H9 (cell line): Measurements from ENCODE around the gene DSCAM. TPM values are rescaled to one million over a fixed set of nuclear protein-coding genes. Genes with fewer than 3 reads are reported as not detected.

Source experiments
- DNase-seq: peaks from one replicate; pipeline ENCODE4 v3.0.0-alpha.2; 2017
- H2AFZ ChIP-seq: one replicate; pipeline ENCODE4 v1.6.1; 2013; ENCODE audit warnings: mild to moderate bottlenecking, low read length, control low read depth, moderate library complexity
- H2AK5ac ChIP-seq: 2 replicates; pipeline ENCODE4 v1.6.1; 2013; ENCODE audit warnings: low read length, control low read depth, mixed read lengths; ENCODE audit not compliant: insufficient read length
- H2BK120ac ChIP-seq: one replicate; pipeline ENCODE4 v1.6.1; 2013; ENCODE audit warnings: low read depth, mild to moderate bottlenecking, low read length, control low read depth, inconsistent platforms; ENCODE audit not compliant: poor library complexity, severe bottlenecking
- H2BK12ac ChIP-seq: 2 replicates; pipeline ENCODE4 v1.6.1; 2013; ENCODE audit warnings: low read length, control low read depth, mixed read lengths, low read depth; ENCODE audit not compliant: insufficient read length
- H2BK15ac ChIP-seq: 2 replicates; pipeline ENCODE4 v1.6.1; 2013; ENCODE audit warnings: low read depth, low read length, control low read depth
- H2BK20ac ChIP-seq: one replicate; pipeline ENCODE4 v1.6.1; 2013; ENCODE audit warnings: low read depth, mild to moderate bottlenecking, low read length, control low read depth, inconsistent platforms; ENCODE audit not compliant: poor library complexity, severe bottlenecking
- H2BK5ac ChIP-seq: 2 replicates; pipeline ENCODE4 v1.6.1; 2013; ENCODE audit warnings: low read length, control low read depth, mixed read lengths; ENCODE audit not compliant: insufficient read length
- H3K14ac ChIP-seq: 2 replicates; pipeline ENCODE4 v1.6.1; 2013; ENCODE audit warnings: low read length, control low read depth; ENCODE audit not compliant: insufficient read depth
- H3K18ac ChIP-seq: 2 replicates; pipeline ENCODE4 v1.6.1; 2013; ENCODE audit warnings: low read depth, mild to moderate bottlenecking, mixed read lengths, low read length, control low read depth; ENCODE audit not compliant: insufficient read length
- H3K23ac ChIP-seq: 2 replicates; pipeline ENCODE4 v1.6.1; 2013; ENCODE audit warnings: low read length, control low read depth, mixed read lengths, low read depth; ENCODE audit not compliant: insufficient read length
- H3K23me2 ChIP-seq: 2 replicates; pipeline ENCODE4 v1.6.1; 2013; ENCODE audit warnings: low read depth, mild to moderate bottlenecking, mixed read lengths, low read length, control low read depth; ENCODE audit not compliant: insufficient read length, poor library complexity, severe bottlenecking
- H3K27ac ChIP-seq: 2 replicates; pipeline ENCODE4 v1.5.1; 2013; ENCODE audit warnings: low read length, control low read depth, mixed read lengths, low read depth; ENCODE audit not compliant: insufficient read length
- H3K27me3 ChIP-seq: 2 replicates; pipeline ENCODE4 v1.6.1; 2013; ENCODE audit warnings: low read length, control low read depth, inconsistent platforms; ENCODE audit not compliant: insufficient read depth
- H3K4ac ChIP-seq: 2 replicates; pipeline ENCODE4 v1.6.1; 2013; ENCODE audit warnings: low read depth, mild to moderate bottlenecking, control low read depth, inconsistent platforms, low read length, moderate library complexity
- H3K4me1 ChIP-seq: 2 replicates; pipeline ENCODE4 v1.6.1; 2013; ENCODE audit warnings: low read length, control low read depth, inconsistent platforms; ENCODE audit not compliant: insufficient read depth
- H3K4me2 ChIP-seq: 2 replicates; pipeline ENCODE4 v1.6.1; 2013; ENCODE audit warnings: low read length, control low read depth, mixed read lengths; ENCODE audit not compliant: insufficient read length, insufficient read depth
- H3K56ac ChIP-seq: 2 replicates; pipeline ENCODE4 v1.6.1; 2013; ENCODE audit warnings: low read depth, mild to moderate bottlenecking, mixed read lengths, low read length, control low read depth; ENCODE audit not compliant: insufficient read length
- H3K79me1 ChIP-seq: 2 replicates; pipeline ENCODE4 v1.6.1; 2013; ENCODE audit warnings: low read depth, mild to moderate bottlenecking, moderate library complexity, low read length, control low read depth, inconsistent platforms; ENCODE audit not compliant: insufficient read depth, poor library complexity, severe bottlenecking
- H3K79me2 ChIP-seq: 2 replicates; pipeline ENCODE4 v1.6.1; 2013; ENCODE audit warnings: low read length, control low read depth, inconsistent platforms; ENCODE audit not compliant: insufficient read depth
- H3K9ac ChIP-seq: 2 replicates; pipeline ENCODE4 v1.6.1; 2013; ENCODE audit warnings: low read length, control low read depth, mixed read lengths; ENCODE audit not compliant: insufficient read length; ENCODE audit errors: extremely low read depth
- H3K9me3 ChIP-seq: one replicate; pipeline ENCODE4 v1.6.1; 2013; ENCODE audit warnings: low read depth, low read length, inconsistent platforms; ENCODE audit not compliant: control insufficient read depth
- H3T11ph ChIP-seq: one replicate; pipeline ENCODE4 v1.6.1; 2013; ENCODE audit warnings: mild to moderate bottlenecking, low read length, control low read depth, inconsistent platforms
- H4K20me1 ChIP-seq: one replicate; pipeline ENCODE4 v1.6.1; 2013; ENCODE audit not compliant: control insufficient read depth, insufficient read length, insufficient read depth
- H4K5ac ChIP-seq: 2 replicates; pipeline ENCODE4 v1.6.1; 2013; ENCODE audit warnings: low read depth, mild to moderate bottlenecking, mixed read lengths, low read length, control low read depth; ENCODE audit not compliant: insufficient read length
- H4K8ac ChIP-seq: replicated peaks from 2 replicates; pipeline ENCODE4 v1.6.1; 2013; ENCODE audit warnings: low read length, control low read depth, mixed read lengths, low read depth; ENCODE audit not compliant: insufficient read length
- H4K91ac ChIP-seq: 2 replicates; pipeline ENCODE4 v1.6.1; 2013; ENCODE audit warnings: low read depth, mild to moderate bottlenecking, moderate library complexity, mixed read lengths, low read length, control low read depth; ENCODE audit not compliant: insufficient read length
- H3K27ac Mint-ChIP-seq, 3 experiments: 2 replicates in 2 of 3; 3 replicates in 1 of 3; pipeline ENCODE4 v1.8.0; 2020 to 2021; ENCODE audit warnings: mixed read lengths in 3 of 3, mild to moderate bottlenecking in 1 of 3, moderate library complexity in 1 of 3
- H3K27me3 Mint-ChIP-seq: 2 replicates; pipeline ENCODE4 v1.8.0; 2021; ENCODE audit warnings: low read depth, mild to moderate bottlenecking, moderate library complexity, mixed read lengths
- H3K36me3 Mint-ChIP-seq, 3 experiments: 2 replicates in 2 of 3; 3 replicates in 1 of 3; pipeline ENCODE4 v1.8.0; 2020 to 2021; ENCODE audit warnings: low read depth in 3 of 3, mixed read lengths in 3 of 3; ENCODE audit not compliant: insufficient read depth in 1 of 3
- H3K4me1 Mint-ChIP-seq, 2 experiments: 2 replicates each; pipeline ENCODE4 v1.8.0; 2020; ENCODE audit warnings: mixed read lengths in 2 of 2
- H3K4me3 Mint-ChIP-seq, 2 experiments: 2 replicates in 1 of 2; 3 replicates in 1 of 2; pipeline ENCODE4 v1.8.0; 2020 to 2021; ENCODE audit warnings: mild to moderate bottlenecking in 2 of 2, mixed read lengths in 2 of 2, moderate library complexity in 1 of 2
- H3K9me3 Mint-ChIP-seq, 2 experiments: 2 replicates in 1 of 2; 3 replicates in 1 of 2; pipeline ENCODE4 v1.8.0; 2020; ENCODE audit warnings: mild to moderate bottlenecking in 2 of 2, mixed read lengths in 2 of 2, moderate library complexity in 1 of 2
- CTCF ChIP-seq: fragments of 200-600 bp; sonication (generic); conservative IDR thresholded peaks from 3 replicates; pipeline ENCODE4 v1.8.0; 2021; ENCODE audit warnings: antibody characterized with exemption, mild to moderate bottlenecking
- WGBS: extraction: QIAGEN DNeasy Blood & Tissue Kit; methylation state at CpG from one replicate; pipeline ENCODE4 v1.1.7; 2013; ENCODE audit warnings: missing lambda C conversion rate, low lambda C conversion rate, mixed read lengths; ENCODE audit not compliant: insufficient read length; ENCODE audit errors: extremely low coverage; 5-methylcytosine and 5-hydroxymethylcytosine counted together
- total RNA-seq: library from RNA; stranded (reverse); gene quantifications from 2 replicates; pipeline ENCODE4 v1.2.1, GENCODE V29; 2021

DSCAM gene
- total RNA-seq, 1 experiment from 2014 or later, result 0.17 TPM

DNA sequence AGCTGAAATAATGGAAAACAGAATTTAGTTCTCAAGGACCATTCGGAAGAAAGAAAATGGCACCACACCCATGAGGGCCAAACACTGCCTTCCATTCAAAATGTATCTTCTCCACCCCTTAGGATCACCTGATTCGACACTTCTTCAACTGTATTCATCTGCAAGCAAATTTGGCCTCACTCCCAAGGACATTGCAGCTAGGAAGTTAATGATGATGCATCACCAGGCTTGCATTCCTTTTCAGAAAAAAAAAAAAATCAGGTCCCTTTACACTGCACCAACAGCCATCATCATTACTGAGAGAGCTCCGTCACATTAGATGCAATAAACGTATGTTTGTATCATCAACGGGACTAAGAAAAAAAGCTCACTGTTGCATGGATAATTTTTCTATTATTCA, 611.4 kb downstream of the DSCAM start:
- Histone ChIP-seq H2BK120ac (no peak overlapping the region), H3K9ac (no peak overlapping the region), H4K20me1 (no peaks in the 10 kb centered on the region), H3K79me1 (no peaks in the 10 kb centered on the region), H3K79me2 (no peaks in the 10 kb centered on the region), H3K4ac (no peak overlapping the region), H2BK12ac (no peak overlapping the region), H3K27me3 (no peaks in the 10 kb centered on the region), H3K14ac (no peak overlapping the region), H3T11ph (no peak overlapping the region), H3K56ac (no peak overlapping the region), H4K8ac (no peak overlapping the region), H2BK5ac (no peak overlapping the region), H4K91ac (no peak overlapping the region), H2BK15ac (no peak overlapping the region), H3K18ac (no peak overlapping the region), H3K23me2 (no peaks in the 10 kb centered on the region), H3K23ac (no peak overlapping the region), H2AK5ac (no peak overlapping the region), H2AFZ (no peak overlapping the region), H3K4me2 (no peak overlapping the region), H3K9me3 (no peaks in the 10 kb centered on the region), H4K5ac (no peak overlapping the region), H3K4me1 (no peaks in the 10 kb centered on the region), H2BK20ac (no peak overlapping the region), H3K27ac (no peak overlapping the region)
- WGBS, result no CpG with 5 or more reads among the region's 5 CpGs
- Mint-ChIP-seq H3K9me3 (0 out of 5 replicates have a peak, but pooled peaks cover 0 to 2% of the 10 kb centered on the region in 2 experiments), H3K4me3 (no peak overlapping the region), H3K27me3 (peaks cover 1% of the 10 kb centered on the region; the same call in 1 of the 2 replicates), H3K27ac (no peak overlapping the region), H3K4me1 (peaks cover 4 to 8% of the 10 kb centered on the region in 2 experiments), H3K36me3 (no peaks in the 10 kb centered on the region)
- TF ChIP-seq CTCF, result no peak
- DNase-seq, result no peak
